Measurements from ENCODE around the gene KLHL2. TPM values are rescaled to one million over a fixed set of nuclear protein-coding genes. Genes with fewer than 3 reads are reported as not detected.
A peak's percentile ranks its signal among the peaks of the same experiment; 100 is the strongest.

KLHL2 gene
- total RNA-seq, 2 donors from 2014 or later = 11.6 to 16.0 TPM

- no peak for TF ChIP-seq CTCF (conservative IDR thresholded peaks at IDR 0.05)
- 71% methylated on average over 1 of the region's 3 CpGs; no CpG with 5 or more reads in 1 of the 2 experiments for WGBS, 2 experiments (ENCODE audit: insufficient coverage in 1 of 2, insufficient read length in 1 of 2)
- DNase-seq = no peak
- Mint-ChIP-seq H3K9me3 (no peaks in the 10 kb centered on the region), H3K4me1 (peaks cover 12% of the 10 kb centered on the region), H3K27ac (no peak overlapping the region), H3K4me3 (no peak overlapping the region), H3K27me3 (ENCODE audit: insufficient read depth) (peaks cover 46% of the 10 kb centered on the region), H3K36me3 (ENCODE audit: low read depth) (no peaks in the 10 kb centered on the region)
- Histone ChIP-seq H3K4me1 (ENCODE audit: control insufficient read depth, insufficient read depth, low read length) (no peaks in the 10 kb centered on the region), H3K9ac (ENCODE audit: extremely low read depth, low read length, poor library complexity, severe bottlenecking) (no peak overlapping the region), H3K27ac (ENCODE audit: low read depth, low read length) (no peak overlapping the region), H3K4me3 (ENCODE audit: low read length) (no peak overlapping the region), H3K27me3 (ENCODE audit: control insufficient read depth, insufficient read depth, low read length, poor library complexity, severe bottlenecking) (peaks cover 30% of the 10 kb centered on the region), H3K36me3 (ENCODE audit: control insufficient read depth, insufficient read depth, low read length) (no peaks in the 10 kb centered on the region), H3K9me3 (ENCODE audit: control insufficient read depth, low read length) (no peaks in the 10 kb centered on the region)
Observed at GRCh38 chr4:165204462-165204830, 2.9 kb upstream of the KLHL2 start.

GRCh38 chr4:165207016-165207430 lies 338 bp upstream of the KLHL2 start:
- no peak for TF ChIP-seq CTCF (conservative IDR thresholded peaks at IDR 0.05)
- H3K9me3 ChIP-seq (ENCODE audit: control insufficient read depth, low read length) = no peaks in the 10 kb centered on the region
- no peak overlapping the region for H3K27ac ChIP-seq (ENCODE audit: low read depth, low read length)
- H3K4me3 ChIP-seq (ENCODE audit: low read length) = peak overlapping the region; percentile 86
- H3K27me3 Mint-ChIP-seq (ENCODE audit: insufficient read depth) = peaks cover 68% of the 10 kb centered on the region
- peaks cover 29% of the 10 kb centered on the region for H3K4me1 Mint-ChIP-seq
- H3K4me1 ChIP-seq (ENCODE audit: control insufficient read depth, insufficient read depth, low read length) = peaks cover 4% of the 10 kb centered on the region
- H3K27me3 ChIP-seq (ENCODE audit: control insufficient read depth, insufficient read depth, low read length, poor library complexity, severe bottlenecking) = peaks cover 40% of the 10 kb centered on the region
- DNase-seq = no peak
- peak overlapping the region; percentile 33 for H3K9ac ChIP-seq (ENCODE audit: extremely low read depth, low read length, poor library complexity, severe bottlenecking)
- no peaks in the 10 kb centered on the region for H3K36me3 Mint-ChIP-seq (ENCODE audit: low read depth)
- no peaks in the 10 kb centered on the region for H3K36me3 ChIP-seq (ENCODE audit: control insufficient read depth, insufficient read depth, low read length)
- peak overlapping the region; percentile 22 for H3K27ac Mint-ChIP-seq
- no peaks in the 10 kb centered on the region for H3K9me3 Mint-ChIP-seq
- 2 to 38% methylated on average over 1 to 28 of the region's 28 CpGs for WGBS, 2 experiments (ENCODE audit: insufficient coverage in 1 of 2, insufficient read length in 1 of 2)
- peak overlapping the region; percentile 76 for H3K4me3 Mint-ChIP-seq

GRCh38 chr4:165208221-165208652 lies 876 bp downstream of the KLHL2 start:
- DNase-seq = no peak
- peaks cover 40% of the 10 kb centered on the region for H3K4me1 Mint-ChIP-seq
- peak overlapping the region; percentile 76 for H3K4me3 Mint-ChIP-seq
- Histone ChIP-seq H3K4me1 (ENCODE audit: control insufficient read depth, insufficient read depth, low read length) (peaks cover 4% of the 10 kb centered on the region), H3K4me3 (ENCODE audit: low read length) (peak overlapping the region; percentile 95), H3K27ac (ENCODE audit: low read depth, low read length) (no peak overlapping the region), H3K9ac (ENCODE audit: extremely low read depth, low read length, poor library complexity, severe bottlenecking) (peak overlapping the region; percentile 70), H3K36me3 (ENCODE audit: control insufficient read depth, insufficient read depth, low read length) (no peaks in the 10 kb centered on the region), H3K27me3 (ENCODE audit: control insufficient read depth, insufficient read depth, low read length, poor library complexity, severe bottlenecking) (peaks cover 40% of the 10 kb centered on the region), H3K9me3 (ENCODE audit: control insufficient read depth, low read length) (no peaks in the 10 kb centered on the region)
- WGBS, 2 experiments (ENCODE audit: insufficient coverage in 1 of 2, insufficient read length in 1 of 2) = 7 to 15% methylated on average over 8 to 13 of the region's 13 CpGs
- no peaks in the 10 kb centered on the region for H3K36me3 Mint-ChIP-seq (ENCODE audit: low read depth)
- TF ChIP-seq CTCF (conservative IDR thresholded peaks at IDR 0.05) = no peak
- no peaks in the 10 kb centered on the region for H3K9me3 Mint-ChIP-seq
- H3K27ac Mint-ChIP-seq = no peak overlapping the region
- H3K27me3 Mint-ChIP-seq (ENCODE audit: insufficient read depth) = peaks cover 66% of the 10 kb centered on the region
